Measurements from ENCODE around the gene PIK3CB. TPM values are rescaled to one million over a fixed set of nuclear protein-coding genes. Genes with fewer than 3 reads are reported as not detected.

Gene PIK3CB
- total RNA-seq, 1 experiment from 2014 or later, result 16.4 TPM

GRCh38 chr3:138776961-138777360, 57.8 kb downstream of the PIK3CB start:
- no peaks in the 10 kb centered on the region for H3K27me3 ChIP-seq (replicated peaks; ENCODE audit: insufficient read depth, low read depth, low read length, poor library complexity)
- H3K9me3 ChIP-seq (ENCODE audit: low read depth, low read length, poor library complexity, severe bottlenecking), result no peaks in the 10 kb centered on the region
- POLR2A ChIA-PET (ENCODE audit: low non-redundant PET), result interaction anchor here (0.5 kb wide), 1 partner anchor 15 kb away, joined by 3 read pairs; no protein-coding TSS in a partner anchor
- H3K4me3 ChIP-seq (ENCODE audit: low read depth, low read length, poor library complexity, severe bottlenecking), result no peak overlapping the region
- peaks cover 22% of the 10 kb centered on the region for H3K4me1 ChIP-seq (ENCODE audit: insufficient read depth, low read length, poor library complexity, severe bottlenecking)
- BruUV-seq (replicated peaks), result no TSS peak
- CTCF ChIA-PET, result no interaction called here
- no peak overlapping the region for H3K27ac ChIP-seq (ENCODE audit: low read depth, low read length, poor library complexity, severe bottlenecking)
- no peak for DNase-seq (ENCODE audit: low spot score)
- no peaks in the 10 kb centered on the region for H3K36me3 ChIP-seq (ENCODE audit: insufficient read depth, low read length, poor library complexity, severe bottlenecking)
- intact Hi-C loops (cut with micrococcal nuclease; ENCODE audit: unreplicated experiment), result no loop called here
- TF ChIP-seq EZH2 (IDR thresholded peaks at IDR 0.05; ENCODE audit: borderline replicate concordance, low read depth, low read length, poor library complexity, severe bottlenecking), result no peak
- no peak for TF ChIP-seq CTCF (conservative IDR thresholded peaks at IDR 0.05; ENCODE audit: low read depth, low read length)

GRCh38 chr3:138775254-138775595, 59.5 kb downstream of the PIK3CB start:
- H3K27ac ChIP-seq (ENCODE audit: low read depth, low read length, poor library complexity, severe bottlenecking), result peak overlapping the region; percentile 57
- peaks cover 22% of the 10 kb centered on the region for H3K4me1 ChIP-seq (ENCODE audit: insufficient read depth, low read length, poor library complexity, severe bottlenecking)
- ChIA-PET POLR2A (ENCODE audit: low non-redundant PET) (no interaction called here), CTCF (no interaction called here)
- TF ChIP-seq CTCF (conservative IDR thresholded peaks at IDR 0.05; ENCODE audit: low read depth, low read length) (no peak), EZH2 (IDR thresholded peaks at IDR 0.05; ENCODE audit: borderline replicate concordance, low read depth, low read length, poor library complexity, severe bottlenecking) (no peak)
- H3K4me3 ChIP-seq (ENCODE audit: low read depth, low read length, poor library complexity, severe bottlenecking), result no peak overlapping the region
- no peaks in the 10 kb centered on the region for H3K27me3 ChIP-seq (replicated peaks; ENCODE audit: insufficient read depth, low read depth, low read length, poor library complexity)
- H3K9me3 ChIP-seq (ENCODE audit: low read depth, low read length, poor library complexity, severe bottlenecking), result no peaks in the 10 kb centered on the region
- no peaks in the 10 kb centered on the region for H3K36me3 ChIP-seq (ENCODE audit: insufficient read depth, low read length, poor library complexity, severe bottlenecking)
- DNase-seq (ENCODE audit: low spot score), result no peak
- BruUV-seq (replicated peaks), result no TSS peak
- intact Hi-C loops (cut with micrococcal nuclease; ENCODE audit: unreplicated experiment), result no loop called here

GRCh38 chr3:138774529-138775253, 60.0 kb downstream of the PIK3CB start:
- TF ChIP-seq CTCF (conservative IDR thresholded peaks at IDR 0.05; ENCODE audit: low read depth, low read length) (0 out of 2 replicates have a peak, but pooled peaks have one; percentile 29), EZH2 (IDR thresholded peaks at IDR 0.05; ENCODE audit: borderline replicate concordance, low read depth, low read length, poor library complexity, severe bottlenecking) (no peak)
- H3K36me3 ChIP-seq (ENCODE audit: insufficient read depth, low read length, poor library complexity, severe bottlenecking), result no peaks in the 10 kb centered on the region
- peak overlapping the region; percentile 57 for H3K27ac ChIP-seq (ENCODE audit: low read depth, low read length, poor library complexity, severe bottlenecking)
- H3K4me3 ChIP-seq (ENCODE audit: low read depth, low read length, poor library complexity, severe bottlenecking), result no peak overlapping the region
- POLR2A ChIA-PET (ENCODE audit: low non-redundant PET), result no interaction called here
- no TSS peak for BruUV-seq (replicated peaks)
- no peaks in the 10 kb centered on the region for H3K9me3 ChIP-seq (ENCODE audit: low read depth, low read length, poor library complexity, severe bottlenecking)
- DNase-seq (ENCODE audit: low spot score), result peak; percentile 94
- CTCF ChIA-PET, result interaction anchor here (1.0 kb wide), 1 partner anchor 161 kb away, joined by 3 read pairs; no protein-coding TSS in a partner anchor
- peaks cover 22% of the 10 kb centered on the region for H3K4me1 ChIP-seq (ENCODE audit: insufficient read depth, low read length, poor library complexity, severe bottlenecking)
- H3K27me3 ChIP-seq (replicated peaks; ENCODE audit: insufficient read depth, low read depth, low read length, poor library complexity), result no peaks in the 10 kb centered on the region
- intact Hi-C loops (cut with micrococcal nuclease; ENCODE audit: unreplicated experiment), result loop anchor here (5.0 kb wide), 2 partner anchors 58 to 182 kb away; partner anchors contain the start of genes CEP70 and PIK3CB

Data from A673 (cell line).